Psoas muscle (tissue), 8 donors: ENCODE measurements around the gene STEAP1. TPM values are rescaled to one million over a fixed set of nuclear protein-coding genes. Genes with fewer than 3 reads are reported as not detected.

ENCODE experiments used
- ATAC-seq, 4 donors: fragments of 200-7000 bp; cut with Tn5 transposase; one replicate each; pipeline ENCODE4 v1.9.1; 2020; ENCODE audit warnings: moderate library complexity in 3 of 4, mild to moderate bottlenecking in 2 of 4
- DNase-seq, 2 donors: peaks; one replicate each; pipeline ENCODE4 v3.0.0-alpha.2; 2020
- H3K27ac ChIP-seq: fragments of 200-600 bp; one replicate; pipeline ENCODE4 v1.8.0; 2022
- H3K27me3 ChIP-seq, 3 donors: fragments of 200-600 bp in 1 of 3; one replicate each; pipeline versions ENCODE4 v1.6.1 to v1.8.0; 2013 to 2022; ENCODE audit warnings: low read length in 2 of 3, mild to moderate bottlenecking in 2 of 3, moderate library complexity in 1 of 3; ENCODE audit not compliant: insufficient read depth in 3 of 3
- H3K36me3 ChIP-seq, 2 donors: fragments of 200-600 bp in 1 of 2; one replicate each; pipeline versions ENCODE4 v1.6.1 to v1.8.0; 2013 to 2022; ENCODE audit warnings: low read depth in 1 of 2, mild to moderate bottlenecking in 1 of 2, moderate library complexity in 1 of 2; ENCODE audit not compliant: insufficient read depth in 1 of 2
- H3K4me1 ChIP-seq: fragments of 200-600 bp; one replicate; pipeline ENCODE4 v1.8.0; 2022
- H3K4me3 ChIP-seq: fragments of 200-600 bp; one replicate; pipeline ENCODE4 v1.8.0; 2022; ENCODE audit warnings: mild to moderate bottlenecking
- H3K9me3 ChIP-seq: fragments of 200-600 bp; one replicate; pipeline ENCODE4 v1.8.0; 2022
- WGBS, 3 donors: extraction: QIAGEN DNeasy Blood & Tissue Kit; methylation state at CpG; one replicate each; pipeline versions ENCODE4 v1.1.6 to v1.1.7; 2013; 5-methylcytosine and 5-hydroxymethylcytosine counted together
- intact Hi-C, 2 donors: fragments of 100-400 bp; cut with DNase I; formaldehyde crosslinking; loops; one replicate each; pipeline versions ENCODE4 v1.11.0 to v1.14.2; 2022
- polyA plus RNA-seq, 3 donors: library from polyadenylated mRNA; stranded (reverse); fragments of 200-250 nt; gene quantifications; one replicate each; pipeline ENCODE4 v1.2.3, GENCODE V29; 2013
- total RNA-seq, 4 donors: library from RNA; stranded (reverse); fragmentation: NEBNext Ultra II Directional in 2 of 4; extraction: Animal tissue kit (Norgen Biotek cat#: 25700) in 2 of 4; gene quantifications; one replicate each; pipeline versions ENCODE4 v1.2.1 to v1.2.4, GENCODE V29; 2021 to 2023
- TF ChIP-seq, protein P1 (sequence below): fragments of 200-600 bp; IDR thresholded peaks from one replicate; pipeline ENCODE4 v1.8.0; 2022; ENCODE audit warnings: antibody characterized with exemption
- donor health status: healthy with polysubstance abuse.
- donor health status: DM: no; HTN: no; CAD: no; lungs with moderate emphysema.
- donor health status: Bipolar disorder and iron deficiency.
- donor health status: healthy.
- donor health status: DM: yes; HTN: yes; CAD: no.
- donor health status: DM: no; HTN: no; CAD: no.
- donor health status: DM: no; HTN: no; CAD: no.
- donor health status: DM: yes; HTN: yes; CAD: no.

Gene STEAP1
- total and polyA plus RNA-seq, 7 donors: 0.59 to 6.6 (median 1.5) TPM

DNA sequence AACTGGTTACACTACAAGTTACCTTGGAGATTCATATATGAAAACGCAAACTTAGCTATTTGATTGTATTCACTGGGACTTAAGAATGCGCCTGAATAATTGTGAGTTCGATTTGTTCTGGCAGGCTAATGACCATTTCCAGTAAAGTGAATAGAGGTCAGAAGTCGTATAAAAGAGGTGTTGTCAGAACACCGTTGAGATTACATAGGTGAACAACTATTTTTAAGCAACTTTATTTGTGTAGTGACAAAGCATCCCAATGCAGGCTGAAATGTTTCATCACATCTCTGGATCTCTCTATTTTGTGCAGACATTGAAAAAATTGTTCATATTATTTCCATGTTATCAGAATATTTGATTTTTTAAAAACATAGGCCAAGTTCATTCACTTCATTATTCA, 9.3 kb downstream of the STEAP1 start:
- TF ChIP-seq, protein P1, sequence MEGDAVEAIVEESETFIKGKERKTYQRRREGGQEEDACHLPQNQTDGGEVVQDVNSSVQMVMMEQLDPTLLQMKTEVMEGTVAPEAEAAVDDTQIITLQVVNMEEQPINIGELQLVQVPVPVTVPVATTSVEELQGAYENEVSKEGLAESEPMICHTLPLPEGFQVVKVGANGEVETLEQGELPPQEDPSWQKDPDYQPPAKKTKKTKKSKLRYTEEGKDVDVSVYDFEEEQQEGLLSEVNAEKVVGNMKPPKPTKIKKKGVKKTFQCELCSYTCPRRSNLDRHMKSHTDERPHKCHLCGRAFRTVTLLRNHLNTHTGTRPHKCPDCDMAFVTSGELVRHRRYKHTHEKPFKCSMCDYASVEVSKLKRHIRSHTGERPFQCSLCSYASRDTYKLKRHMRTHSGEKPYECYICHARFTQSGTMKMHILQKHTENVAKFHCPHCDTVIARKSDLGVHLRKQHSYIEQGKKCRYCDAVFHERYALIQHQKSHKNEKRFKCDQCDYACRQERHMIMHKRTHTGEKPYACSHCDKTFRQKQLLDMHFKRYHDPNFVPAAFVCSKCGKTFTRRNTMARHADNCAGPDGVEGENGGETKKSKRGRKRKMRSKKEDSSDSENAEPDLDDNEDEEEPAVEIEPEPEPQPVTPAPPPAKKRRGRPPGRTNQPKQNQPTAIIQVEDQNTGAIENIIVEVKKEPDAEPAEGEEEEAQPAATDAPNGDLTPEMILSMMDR: no peak

DNA sequence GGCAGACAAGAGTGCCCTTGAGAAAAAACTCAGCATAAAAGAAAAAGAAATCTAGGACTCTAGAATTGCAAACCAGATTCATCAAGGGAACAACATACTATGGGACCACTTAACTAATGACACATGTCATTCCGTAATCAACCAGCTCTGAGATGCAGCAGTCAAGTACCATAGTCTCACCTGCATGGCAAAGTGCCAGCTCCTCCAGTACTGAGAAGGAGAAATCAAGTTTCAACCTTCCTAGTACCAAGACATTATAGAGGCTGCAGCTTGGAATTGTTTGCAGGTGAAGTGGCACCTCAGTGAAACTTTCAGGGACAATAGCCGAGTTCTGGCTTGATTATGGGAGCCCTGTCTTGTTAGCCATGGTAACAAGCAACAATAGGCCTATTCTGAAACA, 11.5 kb downstream of the STEAP1 start:
- intact Hi-C loops: loop anchor here in 1 of 2 donors (10.0 kb wide), 1 partner anchor 99 kb away; no protein-coding TSS in a partner anchor
- DNase-seq: no peak
- Histone ChIP-seq H3K36me3 (peaks cover 0 to 13% of the 10 kb centered on the region in 2 donors), H3K4me3 (no peak overlapping the region), H3K9me3 (peaks cover 3% of the 10 kb centered on the region), H3K27me3 (peaks cover 0 to 3% (median 2%) of the 10 kb centered on the region in 3 donors), H3K4me1 (no peaks in the 10 kb centered on the region), H3K27ac (no peak overlapping the region)
- 79 to 87% (median 80%) methylated on average over 2 of the region's 2 CpGs for WGBS, 3 donors
- ATAC-seq: no peak
- TF ChIP-seq, protein P1: no peak

More for the DNA sequence above, 9.3 kb downstream of the STEAP1 start:
- DNase-seq: no peak
- 90 to 93% (median 90%) methylated on average over 5 of the region's 5 CpGs for WGBS, 3 donors
- intact Hi-C loops: loop anchor here in 1 of 2 donors (10.0 kb wide), 1 partner anchor 101 kb away; no protein-coding TSS in a partner anchor
- H3K4me3 ChIP-seq: no peak overlapping the region
- peaks cover 0 to 3% (median 0%) of the 10 kb centered on the region in 3 donors for H3K27me3 ChIP-seq
- H3K9me3 ChIP-seq: no peaks in the 10 kb centered on the region
- H3K36me3 ChIP-seq: peaks cover 0 to 13% of the 10 kb centered on the region in 2 donors
- no peak for ATAC-seq
- H3K4me1 ChIP-seq: no peaks in the 10 kb centered on the region
- H3K27ac ChIP-seq: no peak overlapping the region

DNA sequence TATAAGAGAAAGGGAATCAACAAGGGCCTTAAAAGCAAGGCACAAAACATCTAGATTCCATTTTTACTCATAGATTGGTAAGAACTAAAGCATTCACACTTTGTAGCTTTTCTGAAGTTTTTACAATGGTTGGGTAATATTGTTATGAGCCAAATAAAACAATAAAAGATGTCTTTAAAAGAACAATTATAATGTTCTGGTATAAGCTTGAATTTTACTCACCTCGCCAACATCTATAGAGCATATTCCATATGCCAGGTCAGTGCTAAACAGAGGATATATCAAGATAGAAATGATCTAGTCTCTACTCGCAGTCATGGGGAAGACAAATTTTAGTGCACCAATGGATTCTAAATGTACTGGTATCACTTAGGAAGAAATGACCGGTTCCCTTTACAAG, 11.9 kb downstream of the STEAP1 start:
- Histone ChIP-seq H3K9me3 (peaks cover 3% of the 10 kb centered on the region), H3K4me1 (no peaks in the 10 kb centered on the region), H3K36me3 (peaks cover 0 to 10% of the 10 kb centered on the region in 2 donors), H3K4me3 (no peak overlapping the region), H3K27me3 (peaks cover 0 to 3% (median 2%) of the 10 kb centered on the region in 3 donors), H3K27ac (no peak overlapping the region)
- ATAC-seq: no peak
- WGBS, 3 donors: 62 to 82% (median 72%) methylated on average over 3 of the region's 3 CpGs
- intact Hi-C loops: loop anchor here in 1 of 2 donors (10.0 kb wide), 1 partner anchor 99 kb away; no protein-coding TSS in a partner anchor
- no peak for DNase-seq
- TF ChIP-seq, protein P1: no peak

DNA sequence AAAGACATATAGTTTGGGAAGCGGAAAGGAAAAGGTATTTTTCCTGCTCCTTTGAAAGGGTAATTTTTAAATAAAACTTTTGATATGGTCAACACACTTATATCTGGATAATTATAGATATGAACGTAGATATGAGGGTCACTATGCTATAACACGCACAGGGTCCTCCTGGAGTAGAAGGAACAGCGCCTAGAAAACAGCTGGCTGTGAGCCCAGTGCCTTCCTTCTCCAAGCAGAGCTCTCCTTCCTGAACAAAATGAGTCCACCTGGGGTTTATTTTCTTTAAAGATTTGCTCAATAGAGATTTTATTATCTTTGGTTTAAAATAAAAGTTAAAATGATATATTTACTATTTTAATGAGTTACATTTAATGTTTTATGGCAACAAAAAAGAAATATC, 13.1 kb downstream of the STEAP1 start:
- intact Hi-C loops: loop anchor here in 1 of 2 donors (10.0 kb wide), 1 partner anchor 97 kb away; no protein-coding TSS in a partner anchor
- peaks cover 0 to 10% of the 10 kb centered on the region in 2 donors for H3K36me3 ChIP-seq

More for the DNA sequence above, 13.1 kb downstream of the STEAP1 start:
- Histone ChIP-seq H3K27ac (no peak overlapping the region), H3K4me3 (no peak overlapping the region), H3K27me3 (peaks cover under 1 to 3% (median 2%) of the 10 kb centered on the region in 3 donors), H3K4me1 (no peaks in the 10 kb centered on the region), H3K9me3 (peaks cover 3% of the 10 kb centered on the region)
- ATAC-seq: no peak
- no peak for DNase-seq
- TF ChIP-seq, protein P1: no peak
- WGBS, 3 donors: 58 to 70% (median 63%) methylated on average over 4 of the region's 4 CpGs
